HG03108 (cell line): ENCODE measurements around the gene ADAM19.

Experiments
- ATAC-seq: cut with Tn5 transposase; IDR thresholded peaks from one replicate; pipeline ENCODE4 v1.9.1; 2021; ENCODE audit warnings: moderate library complexity; ENCODE audit not compliant: unreplicated experiment

Gene ADAM19

GRCh38 chr5:157575381-157576020, at the start of gene ADAM19:
Gene ADAM19, minus strand, starts transcription at chr5:157575775. Its CDS starts 79 bp downstream, at chr5:157575696.
- no peak for ATAC-seq

GRCh38 chr5:157624144-157624543, 48.6 kb upstream of the ADAM19 start:
- no peak for ATAC-seq

- no peak for ATAC-seq
These were observed 45.2 kb upstream of the ADAM19 start for GRCh38 chr5:157620776-157621175.

- no peak for ATAC-seq
These were observed 42.7 kb upstream of the ADAM19 start for GRCh38 chr5:157618191-157618765.

GRCh38 chr5:157616785-157617184, 41.2 kb upstream of the ADAM19 start:
- no peak for ATAC-seq

GRCh38 chr5:157613385-157614245, 38.0 kb upstream of the ADAM19 start:
- ATAC-seq: no peak

- no peak for ATAC-seq
These were observed 37.0 kb upstream of the ADAM19 start for GRCh38 chr5:157612581-157612980.

GRCh38 chr5:157611571-157612476, 36.2 kb upstream of the ADAM19 start:
- no peak for ATAC-seq

GRCh38 chr5:157610990-157611389, 35.4 kb upstream of the ADAM19 start:
- no peak for ATAC-seq

GRCh38 chr5:157608972-157609565, 33.5 kb upstream of the ADAM19 start:
- no peak for ATAC-seq

GRCh38 chr5:157607371-157608161, 32.0 kb upstream of the ADAM19 start:
- ATAC-seq: peak; percentile 45

GRCh38 chr5:157606046-157606445, 30.5 kb upstream of the ADAM19 start:
- ATAC-seq: no peak

GRCh38 chr5:157603333-157604190, 28.0 kb upstream of the ADAM19 start:
- peak; percentile 34 for ATAC-seq

- peak; percentile 49 for ATAC-seq
These were observed 26.9 kb upstream of the ADAM19 start for GRCh38 chr5:157602505-157602904.

- no peak for ATAC-seq
These were observed 24.7 kb upstream of the ADAM19 start for GRCh38 chr5:157600252-157600651.

GRCh38 chr5:157599565-157599964, 24.0 kb upstream of the ADAM19 start:
- ATAC-seq: no peak

- ATAC-seq: no peak
These were observed 22.9 kb upstream of the ADAM19 start for GRCh38 chr5:157598350-157598936.

GRCh38 chr5:157597277-157597676, 21.7 kb upstream of the ADAM19 start:
- no peak for ATAC-seq
